OCI-LY3 (cell line): ENCODE results near the gene UMPS.

Source experiments
- CTCF ChIP-seq: fragments of 200-600, 300-600 bp; sonication (generic); IDR thresholded peaks from 2 replicates; pipeline ENCODE4 v1.5.1; 2014; ENCODE audit warnings: antibody characterized with exemption, low read length, low read depth
- EZH2phosphoT487 ChIP-seq: fragments of 200-600 bp; shearing (Covaris generic); IDR thresholded peaks from 2 replicates; pipeline ENCODE4 v1.6.1; 2018; ENCODE audit warnings: antibody characterized with exemption, mixed run types, low read depth

GRCh38 chr3:124680521-124680920 lies 49.7 kb upstream of the UMPS start:
- TF ChIP-seq CTCF, result no peak
- no peak for TF ChIP-seq EZH2phosphoT487
